MM.1S (cell line): ENCODE results near the gene KIDINS220.

Source experiments
- EZH2 ChIP-seq: fragments of 300-600 bp; sonication (generic); optimal IDR thresholded peaks from 2 replicates; pipeline ENCODE3; 2017; ENCODE audit warnings: low read depth, mild to moderate bottlenecking, antibody characterized with exemption, low read length, mixed read lengths
- EZH2phosphoT487 ChIP-seq: fragments of 300-600 bp; sonication (generic); IDR thresholded peaks from 2 replicates; pipeline ENCODE4 v1.6.1; 2018; ENCODE audit warnings: antibody characterized with exemption, low read length
- TF ChIP-seq, protein P1 (sequence below): fragments of 300-600 bp; sonication (generic); IDR thresholded peaks from 2 replicates; pipeline ENCODE4 v1.5.1; 2016; ENCODE audit warnings: antibody characterized with exemption, low read length, mixed read lengths

DNA sequence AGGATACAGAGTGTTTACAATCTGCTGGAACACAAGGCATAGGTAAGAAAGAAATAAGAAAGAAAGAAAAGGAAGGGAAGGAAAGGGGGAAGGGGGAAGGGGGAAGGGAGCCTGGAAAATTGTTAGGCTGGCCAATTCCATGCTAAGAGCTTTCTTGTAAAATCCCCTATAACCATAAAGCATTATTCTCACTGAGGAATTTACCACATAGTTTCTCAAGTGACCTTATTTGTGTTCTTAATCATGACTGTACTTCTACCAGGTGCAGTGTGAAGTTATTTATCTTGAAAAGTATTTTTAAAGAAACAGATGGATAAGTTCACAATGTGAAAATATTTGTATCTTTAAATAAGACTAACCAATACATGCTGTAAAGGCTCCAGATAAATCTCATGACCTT, 39.2 kb upstream of the KIDINS220 start:
- TF ChIP-seq, protein P1, sequence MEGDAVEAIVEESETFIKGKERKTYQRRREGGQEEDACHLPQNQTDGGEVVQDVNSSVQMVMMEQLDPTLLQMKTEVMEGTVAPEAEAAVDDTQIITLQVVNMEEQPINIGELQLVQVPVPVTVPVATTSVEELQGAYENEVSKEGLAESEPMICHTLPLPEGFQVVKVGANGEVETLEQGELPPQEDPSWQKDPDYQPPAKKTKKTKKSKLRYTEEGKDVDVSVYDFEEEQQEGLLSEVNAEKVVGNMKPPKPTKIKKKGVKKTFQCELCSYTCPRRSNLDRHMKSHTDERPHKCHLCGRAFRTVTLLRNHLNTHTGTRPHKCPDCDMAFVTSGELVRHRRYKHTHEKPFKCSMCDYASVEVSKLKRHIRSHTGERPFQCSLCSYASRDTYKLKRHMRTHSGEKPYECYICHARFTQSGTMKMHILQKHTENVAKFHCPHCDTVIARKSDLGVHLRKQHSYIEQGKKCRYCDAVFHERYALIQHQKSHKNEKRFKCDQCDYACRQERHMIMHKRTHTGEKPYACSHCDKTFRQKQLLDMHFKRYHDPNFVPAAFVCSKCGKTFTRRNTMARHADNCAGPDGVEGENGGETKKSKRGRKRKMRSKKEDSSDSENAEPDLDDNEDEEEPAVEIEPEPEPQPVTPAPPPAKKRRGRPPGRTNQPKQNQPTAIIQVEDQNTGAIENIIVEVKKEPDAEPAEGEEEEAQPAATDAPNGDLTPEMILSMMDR = no peak
- TF ChIP-seq EZH2 = no peak
- TF ChIP-seq EZH2phosphoT487 = no peak
